ENCODE results near the gene THSD7A. TPM values are rescaled to one million over a fixed set of nuclear protein-coding genes. Genes with fewer than 3 reads are reported as not detected.
"Not testable (repeated sequence)": the region's sequence is repeated elsewhere in the genome, so short reads cannot be mapped to it uniquely, and the experiment has no call there.

THSD7A gene
- total and polyA plus RNA-seq, 7 donors, result 0.06 to 1.4 (median 0.21) TPM

DNA sequence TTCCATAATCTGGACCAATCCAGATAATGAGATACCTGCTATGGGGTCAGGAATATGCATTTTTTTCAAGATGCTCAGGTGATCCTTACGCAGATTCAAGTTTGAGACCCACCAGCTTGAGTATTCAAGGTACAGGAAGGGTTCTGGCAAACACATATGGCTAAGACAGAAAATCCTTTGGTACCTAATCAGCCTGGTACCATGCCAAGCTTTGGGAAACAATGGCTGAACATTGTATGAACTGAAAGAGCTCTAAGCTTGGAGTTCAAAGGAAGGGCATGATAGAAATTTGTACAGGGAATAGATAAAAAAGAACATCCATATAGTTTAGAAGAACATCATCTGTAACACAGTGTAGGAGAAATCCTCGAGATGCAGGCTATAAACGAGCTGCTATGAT is 382.7 kb downstream of the THSD7A start:
- TF ChIP-seq CTCF (IDR thresholded peaks at IDR 0.05), result no peak
- WGBS, 3 donors, result 81 to 82% (median 81%) methylated on average over 3 of the region's 3 CpGs
- intact Hi-C loops (cut with DNase I), result no loop called here
- no peak overlapping the region for H3K4me3 ChIP-seq
- no peak overlapping the region for H3K27ac ChIP-seq
- ATAC-seq (no peak), DNase-seq (no peak)
- no peaks in the 10 kb centered on the region for H3K36me3 ChIP-seq (ENCODE audit: insufficient read depth in 1 of 2, low read depth in 1 of 2)
- no peaks in the 10 kb centered on the region for H3K9me3 ChIP-seq
- H3K27me3 ChIP-seq (ENCODE audit: insufficient read depth in 3 of 3, low read length in 2 of 3), result no peaks in the 10 kb centered on the region
- no peaks in the 10 kb centered on the region for H3K4me1 ChIP-seq

DNA sequence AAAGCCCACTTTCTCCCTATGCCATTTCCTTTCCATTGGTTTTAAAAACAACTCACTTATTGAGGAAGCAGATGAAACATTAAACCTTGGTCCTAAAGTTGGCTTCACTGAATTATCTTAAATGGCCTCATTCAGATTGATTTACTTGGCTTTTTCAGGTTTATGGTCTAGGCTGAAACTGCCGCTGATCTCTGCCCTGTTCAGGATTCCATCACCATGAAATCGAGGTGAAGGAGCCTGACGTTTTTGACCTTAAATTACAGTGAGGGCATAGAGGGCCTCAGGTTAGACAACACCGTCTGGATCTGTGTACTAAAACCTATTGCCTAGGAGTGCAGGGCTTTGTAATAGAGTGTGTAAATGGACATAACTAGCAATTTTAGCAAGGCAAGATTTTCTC is 383.7 kb downstream of the THSD7A start:
- 38 to 60% (median 44%) methylated on average over 4 of the region's 4 CpGs for WGBS, 3 donors
- no peak for DNase-seq
- no peak for TF ChIP-seq CTCF (IDR thresholded peaks at IDR 0.05)
- H3K27me3 ChIP-seq (ENCODE audit: insufficient read depth in 3 of 3, low read length in 2 of 3), result no peaks in the 10 kb centered on the region
- H3K4me3 ChIP-seq, result no peak overlapping the region
- no peaks in the 10 kb centered on the region for H3K4me1 ChIP-seq
- H3K36me3 ChIP-seq (ENCODE audit: insufficient read depth in 1 of 2, low read depth in 1 of 2), result no peaks in the 10 kb centered on the region
- H3K27ac ChIP-seq, result no peak overlapping the region
- intact Hi-C loops (cut with DNase I), result no loop called here
- no peak for ATAC-seq
- H3K9me3 ChIP-seq, result no peaks in the 10 kb centered on the region

DNA sequence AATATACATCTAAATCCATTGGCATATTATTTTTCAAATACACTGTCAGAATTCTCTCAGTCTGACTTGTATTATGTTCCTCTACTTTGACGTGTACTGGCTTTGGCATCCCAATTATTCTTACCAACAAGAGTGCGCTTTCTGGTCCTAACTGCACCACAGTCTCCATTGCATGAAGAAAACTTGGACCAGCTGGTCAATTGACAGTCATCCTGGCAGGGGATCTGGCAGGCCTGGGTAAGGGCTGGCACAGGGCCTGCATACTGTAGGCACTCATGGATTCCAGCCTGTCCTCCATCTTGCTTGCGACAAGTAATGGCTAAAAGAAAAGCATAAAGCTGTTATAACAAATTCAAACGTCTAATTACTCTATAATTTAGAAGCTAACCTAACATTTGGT is 384.9 kb downstream of the THSD7A start:
- H3K4me1 ChIP-seq, result no peaks in the 10 kb centered on the region
- no peak overlapping the region for H3K4me3 ChIP-seq
- DNase-seq (no peak), ATAC-seq (no peak)
- H3K9me3 ChIP-seq, result no peaks in the 10 kb centered on the region
- WGBS, 3 donors, result 77 to 85% (median 84%) methylated on average over 4 of the region's 4 CpGs
- no peak overlapping the region for H3K27ac ChIP-seq
- TF ChIP-seq CTCF (IDR thresholded peaks at IDR 0.05), result no peak
- no peaks in the 10 kb centered on the region for H3K36me3 ChIP-seq (ENCODE audit: insufficient read depth in 1 of 2, low read depth in 1 of 2)
- no peaks in the 10 kb centered on the region for H3K27me3 ChIP-seq (ENCODE audit: insufficient read depth in 3 of 3, low read length in 2 of 3)
- intact Hi-C loops (cut with DNase I), result no loop called here

GRCh38 chr7:11443934-11444333 is 388.1 kb downstream of the THSD7A start:
- DNase-seq; H3K4me3 ChIP-seq; H3K4me1 ChIP-seq; H3K36me3 ChIP-seq (ENCODE audit: insufficient read depth in 1 of 2, low read depth in 1 of 2); H3K27ac ChIP-seq; H3K9me3 ChIP-seq; intact Hi-C loops (cut with DNase I); H3K27me3 ChIP-seq (ENCODE audit: insufficient read depth in 3 of 3, low read length in 2 of 3): not testable (repeated sequence)
- ATAC-seq, result peak in 1 of 4 donors; percentile 52
- 89 to 95% (median 90%) methylated on average over 3 of the region's 4 CpGs for WGBS, 3 donors

GRCh38 chr7:11437994-11438393 is 394.0 kb downstream of the THSD7A start:
- Histone ChIP-seq H3K4me1 (no peaks in the 10 kb centered on the region), H3K27ac (no peak overlapping the region), H3K9me3 (no peaks in the 10 kb centered on the region), H3K27me3 (ENCODE audit: insufficient read depth in 3 of 3, low read length in 2 of 3) (no peaks in the 10 kb centered on the region), H3K4me3 (no peak overlapping the region), H3K36me3 (ENCODE audit: insufficient read depth in 1 of 2, low read depth in 1 of 2) (no peaks in the 10 kb centered on the region)
- 52 to 71% (median 57%) methylated on average over 1 of the region's 1 CpG for WGBS, 3 donors
- no peak for TF ChIP-seq CTCF (IDR thresholded peaks at IDR 0.05)
- intact Hi-C loops (cut with DNase I), result no loop called here
- ATAC-seq (no peak), DNase-seq (no peak)

Data from psoas muscle (tissue), 8 donors.